Stomach (tissue), 9 donors: Measurements from ENCODE around the gene EFCAB5. TPM values are rescaled to one million over a fixed set of nuclear protein-coding genes. Genes with fewer than 3 reads are reported as not detected.
"Not testable (repeated sequence)": the region's sequence is repeated elsewhere in the genome, so short reads cannot be mapped to it uniquely, and the experiment has no call there.

ENCODE experiments used
- DNase-seq, 2 donors: peaks; one replicate each; pipeline versions ENCODE4 v3.0.0 to v3.0.0-alpha.2; 2013 to 2019
- H3K27ac ChIP-seq, 5 donors: fragments of 200-600 bp in 4 of 5; sonication (generic) in 4 of 5; one replicate each; pipeline ENCODE4 v1.5.1; 2013 to 2019; ENCODE audit warnings: mild to moderate bottlenecking in 1 of 5, moderate library complexity in 1 of 5
- H3K27me3 ChIP-seq, 3 donors: fragments of 200-600 bp; sonication (generic); one replicate each; pipeline ENCODE4 v1.5.1; 2017 to 2019; ENCODE audit warnings: mixed run types in 1 of 3
- H3K36me3 ChIP-seq, 4 donors: fragments of 200-600 bp; sonication (generic); 1 replicate in 3 of 4; 2 replicates in 1 of 4; pipeline ENCODE4 v1.5.1; 2016 to 2019
- H3K4me1 ChIP-seq, 4 donors: fragments of 200-600 bp; sonication (generic); one replicate each; pipeline ENCODE4 v1.5.1; 2016 to 2019
- H3K4me3 ChIP-seq, 4 donors: fragments of 200-600 bp; sonication (generic) in 3 of 4; one replicate each; pipeline ENCODE4 v1.5.1; 2016 to 2019; ENCODE audit warnings: mild to moderate bottlenecking in 1 of 4
- H3K9me3 ChIP-seq, 4 donors: fragments of 200-600 bp; sonication (generic); one replicate each; pipeline ENCODE4 v1.5.1; 2016 to 2019
- CTCF ChIP-seq, 7 experiments: fragments of 450-650 bp in 4 of 7; fragments of 200-600 bp in 3 of 7; sonication (generic) in 3 of 7; IDR thresholded peaks; one replicate each; pipeline ENCODE4 v1.5.1; 2016 to 2019; ENCODE audit warnings: antibody characterized with exemption in 7 of 7, control low read depth in 2 of 7, mild to moderate bottlenecking in 1 of 7
- EP300 ChIP-seq: sonication (generic); formaldehyde crosslinking; IDR thresholded peaks from one replicate; pipeline ENCODE4 v1.6.1; 2017; ENCODE audit warnings: antibody characterized with exemption
- POLR2A ChIP-seq, 4 donors: fragments of 450-650 bp; IDR thresholded peaks; one replicate each; pipeline ENCODE4 v1.6.1; 2016; ENCODE audit warnings: antibody characterized with exemption in 4 of 4, control low read depth in 2 of 4, mild to moderate bottlenecking in 1 of 4, moderate library complexity in 1 of 4
- POLR2AphosphoS5 ChIP-seq, 3 donors: sonication (generic); formaldehyde crosslinking; IDR thresholded peaks; one replicate each; pipeline ENCODE4 v1.6.1; 2016; ENCODE audit warnings: antibody characterized with exemption in 3 of 3
- WGBS, 5 donors: extraction: QIAGEN DNeasy Blood & Tissue Kit in 3 of 5; methylation state at CpG; one replicate each; pipeline versions ENCODE4 v1.1.5 to v1.1.7; 2013 to 2018; 5-methylcytosine and 5-hydroxymethylcytosine counted together
- intact Hi-C: fragments of 100-400 bp; cut with DNase I; formaldehyde crosslinking; loops from one replicate; pipeline ENCODE4 v1.15.1; 2023; ENCODE audit warnings: low total_unique reads
- polyA plus RNA-seq, 3 donors: library from polyadenylated mRNA; stranded (reverse); fragments of 200-250 nt; gene quantifications; one replicate each; pipeline ENCODE4 v1.2.3, GENCODE V29; 2013
- total RNA-seq, 5 donors: library from RNA; depleted of rRNA; stranded (reverse); fragments of >200 nt; gene quantifications; one replicate each; pipeline versions ENCODE4 v1.1.0 to v1.2.3, GENCODE V29; 2014 to 2016
- donor health status: healthy with polysubstance abuse.
- donor health status: Bipolar disorder and iron deficiency.
- donor health status: healthy.

Gene EFCAB5
- total and polyA plus RNA-seq, 8 donors = 0.05 to 2.8 (median 1.4) TPM; not detected in 4

GRCh38 chr17:30134551-30134950 lies 193.1 kb downstream of the EFCAB5 start:
- intact Hi-C loops = no loop called here
- H3K4me1 ChIP-seq = peaks cover 0 to 30% (median 12%) of the 10 kb centered on the region in 4 donors
- H3K27me3 ChIP-seq = no peaks in the 10 kb centered on the region
- H3K27ac ChIP-seq = no peak overlapping the region
- peaks cover 3 to 53% (median 36%) of the 10 kb centered on the region in 4 donors for H3K36me3 ChIP-seq
- H3K9me3 ChIP-seq = no peaks in the 10 kb centered on the region
- TF ChIP-seq POLR2AphosphoS5 (IDR thresholded peaks at IDR 0.05) (no peak), EP300 (no peak), POLR2A (IDR thresholded peaks at IDR 0.05) (no peak), CTCF (IDR thresholded peaks at IDR 0.05) (no peak)
- no peak overlapping the region for H3K4me3 ChIP-seq
- DNase-seq = no peak

GRCh38 chr17:30137158-30137557 lies 195.7 kb downstream of the EFCAB5 start:
- no peak for DNase-seq
- Histone ChIP-seq H3K9me3 (no peaks in the 10 kb centered on the region), H3K4me3 (no peak overlapping the region), H3K36me3 (peaks cover 3 to 35% (median 25%) of the 10 kb centered on the region in 4 donors), H3K4me1 (peaks cover 0 to 23% (median 12%) of the 10 kb centered on the region in 4 donors), H3K27me3 (no peaks in the 10 kb centered on the region), H3K27ac (no peak overlapping the region)
- intact Hi-C loops = no loop called here
- WGBS, 5 donors = 85 to 97% (median 90%) methylated on average over 3 of the region's 3 CpGs
- TF ChIP-seq CTCF (IDR thresholded peaks at IDR 0.05) (no peak), EP300 (no peak)

DNA sequence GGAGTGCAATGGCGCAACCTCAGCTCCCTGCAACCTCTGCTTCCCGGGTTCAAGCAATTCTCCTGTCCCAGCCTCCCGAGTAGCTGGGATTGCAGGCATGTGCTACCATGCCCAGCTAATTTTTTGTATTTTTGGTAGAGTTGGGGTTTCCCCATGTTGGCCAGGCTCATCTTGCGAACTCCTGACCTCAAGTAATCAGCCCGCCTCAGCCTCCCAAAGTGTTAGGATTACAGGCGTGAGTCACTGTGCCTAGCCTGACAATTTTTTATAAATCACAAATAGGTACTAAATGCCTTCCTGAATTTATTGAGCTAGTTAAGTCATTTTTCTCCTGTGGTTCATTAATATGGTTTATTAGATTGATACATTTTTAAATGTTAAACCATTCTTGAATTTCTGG lies 206.4 kb downstream of the EFCAB5 start:
- not testable (repeated sequence) for H3K4me1 ChIP-seq
- peaks cover 0 to 18% (median 5%) of the 10 kb centered on the region in 4 donors for H3K36me3 ChIP-seq
- 87 to 95% (median 92%) methylated on average over 6 of the region's 6 CpGs for WGBS, 5 donors

GRCh38 chr17:30148376-30148775 lies 206.9 kb downstream of the EFCAB5 start:
- DNase-seq = no peak
- Histone ChIP-seq H3K9me3 (no peaks in the 10 kb centered on the region), H3K27me3 (no peaks in the 10 kb centered on the region), H3K4me1 (peaks cover 0 to 6% (median 2%) of the 10 kb centered on the region in 4 donors), H3K27ac (no peak overlapping the region), H3K36me3 (peaks cover 0 to 18% (median 5%) of the 10 kb centered on the region in 4 donors), H3K4me3 (no peak overlapping the region)
- WGBS, 5 donors = 92 to 100% (median 98%) methylated on average over 1 of the region's 1 CpG
- intact Hi-C loops = no loop called here
- no peak for TF ChIP-seq CTCF (IDR thresholded peaks at IDR 0.05)
- no peak for TF ChIP-seq POLR2A (IDR thresholded peaks at IDR 0.05)
- no peak for TF ChIP-seq POLR2AphosphoS5 (IDR thresholded peaks at IDR 0.05)
- TF ChIP-seq EP300 = no peak

More for the DNA sequence above, 206.4 kb downstream of the EFCAB5 start:
- intact Hi-C loops, H3K4me3 ChIP-seq, H3K27ac ChIP-seq, DNase-seq, H3K9me3 ChIP-seq, H3K27me3 ChIP-seq: not testable (repeated sequence)

- H3K4me3 ChIP-seq = no peak overlapping the region
- no peak overlapping the region for H3K27ac ChIP-seq
- H3K36me3 ChIP-seq = peaks cover 0 to 26% (median 6%) of the 10 kb centered on the region in 4 donors
- TF ChIP-seq POLR2AphosphoS5 (IDR thresholded peaks at IDR 0.05) (no peak), CTCF (IDR thresholded peaks at IDR 0.05) (no peak), EP300 (no peak), POLR2A (IDR thresholded peaks at IDR 0.05) (no peak)
- H3K9me3 ChIP-seq = no peaks in the 10 kb centered on the region
- 90 to 98% (median 96%) methylated on average over 4 of the region's 4 CpGs for WGBS, 5 donors
- peak in 1 of 2 donors; percentile 10 for DNase-seq
- intact Hi-C loops = no loop called here
- H3K4me1 ChIP-seq = peaks cover 0 to 6% (median 2%) of the 10 kb centered on the region in 4 donors
- no peaks in the 10 kb centered on the region for H3K27me3 ChIP-seq
Measured at GRCh38 chr17:30151471-30151870, 210.0 kb downstream of the EFCAB5 start.
